ENCODE results near the gene LRRC1.

DNA sequence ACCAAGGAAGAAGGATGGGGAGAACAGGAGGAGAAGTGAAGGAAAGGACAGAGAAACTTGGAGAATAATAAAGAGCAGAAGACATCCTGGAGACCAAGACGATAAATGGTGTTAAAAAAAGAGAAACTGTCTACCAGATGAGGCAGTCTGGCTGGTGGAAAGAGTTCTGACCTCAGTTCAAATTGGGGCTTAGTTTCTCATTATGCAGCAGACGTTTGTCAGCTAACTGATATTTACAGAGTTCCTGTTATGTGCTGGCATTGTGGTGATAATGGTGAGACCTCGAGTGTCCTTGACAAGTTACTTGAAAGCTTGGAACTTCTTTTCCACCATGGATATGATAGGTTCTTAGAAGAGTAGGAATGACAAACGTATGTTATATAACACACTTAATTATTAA is 142.7 kb downstream of the LRRC1 start:
- TF ChIP-seq, protein P1, sequence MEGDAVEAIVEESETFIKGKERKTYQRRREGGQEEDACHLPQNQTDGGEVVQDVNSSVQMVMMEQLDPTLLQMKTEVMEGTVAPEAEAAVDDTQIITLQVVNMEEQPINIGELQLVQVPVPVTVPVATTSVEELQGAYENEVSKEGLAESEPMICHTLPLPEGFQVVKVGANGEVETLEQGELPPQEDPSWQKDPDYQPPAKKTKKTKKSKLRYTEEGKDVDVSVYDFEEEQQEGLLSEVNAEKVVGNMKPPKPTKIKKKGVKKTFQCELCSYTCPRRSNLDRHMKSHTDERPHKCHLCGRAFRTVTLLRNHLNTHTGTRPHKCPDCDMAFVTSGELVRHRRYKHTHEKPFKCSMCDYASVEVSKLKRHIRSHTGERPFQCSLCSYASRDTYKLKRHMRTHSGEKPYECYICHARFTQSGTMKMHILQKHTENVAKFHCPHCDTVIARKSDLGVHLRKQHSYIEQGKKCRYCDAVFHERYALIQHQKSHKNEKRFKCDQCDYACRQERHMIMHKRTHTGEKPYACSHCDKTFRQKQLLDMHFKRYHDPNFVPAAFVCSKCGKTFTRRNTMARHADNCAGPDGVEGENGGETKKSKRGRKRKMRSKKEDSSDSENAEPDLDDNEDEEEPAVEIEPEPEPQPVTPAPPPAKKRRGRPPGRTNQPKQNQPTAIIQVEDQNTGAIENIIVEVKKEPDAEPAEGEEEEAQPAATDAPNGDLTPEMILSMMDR (conservative IDR thresholded peaks at IDR 0.05; ENCODE audit: low read depth, low read length), result no peak
- TF ChIP-seq EZH2phosphoT487 (IDR thresholded peaks at IDR 0.05; ENCODE audit: borderline replicate concordance, low read length) (no peak), EZH2 (IDR thresholded peaks at IDR 0.05; ENCODE audit: low read length, unreplicated experiment) (no peak)

Data from PC-3 (cell line).